Epithelial cell of prostate (primary cell): Measurements from ENCODE around the gene MSTN.
"Not testable (repeated sequence)": the region's sequence is repeated elsewhere in the genome, so short reads cannot be mapped to it uniquely, and the experiment has no call there.

ENCODE experiments used
- DNase-seq: peaks from one replicate; pipeline ENCODE4 v3.0.0-alpha.2; 2011; ENCODE audit warnings: low read depth, low spot score
- H3K27ac ChIP-seq: fragments of 450-650 bp; 2 replicates; pipeline ENCODE4 v1.5.1; 2017; ENCODE audit warnings: mild to moderate bottlenecking

Gene MSTN

DNA sequence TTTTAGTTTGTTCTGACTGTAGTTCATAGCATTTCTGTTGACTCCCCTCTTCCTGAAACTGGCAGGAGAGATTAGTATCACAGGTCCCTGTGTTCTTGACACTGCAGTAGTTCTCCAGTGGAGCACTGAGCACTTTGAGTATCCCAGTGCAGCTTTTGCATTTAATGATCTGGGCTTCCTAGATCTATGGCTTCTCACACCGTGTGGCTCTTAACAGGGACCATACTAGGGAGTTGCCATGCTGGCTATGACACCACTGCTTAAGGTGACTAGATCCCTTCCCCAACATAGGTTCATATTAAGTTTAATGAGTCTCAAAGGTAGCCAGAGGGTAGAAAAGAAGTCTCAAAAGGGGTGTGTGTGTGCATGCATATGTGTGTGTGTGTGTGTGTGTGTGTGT, 6.2 kb upstream of the MSTN start:
- DNase-seq, result no peak
- no peak overlapping the region for H3K27ac ChIP-seq

DNA sequence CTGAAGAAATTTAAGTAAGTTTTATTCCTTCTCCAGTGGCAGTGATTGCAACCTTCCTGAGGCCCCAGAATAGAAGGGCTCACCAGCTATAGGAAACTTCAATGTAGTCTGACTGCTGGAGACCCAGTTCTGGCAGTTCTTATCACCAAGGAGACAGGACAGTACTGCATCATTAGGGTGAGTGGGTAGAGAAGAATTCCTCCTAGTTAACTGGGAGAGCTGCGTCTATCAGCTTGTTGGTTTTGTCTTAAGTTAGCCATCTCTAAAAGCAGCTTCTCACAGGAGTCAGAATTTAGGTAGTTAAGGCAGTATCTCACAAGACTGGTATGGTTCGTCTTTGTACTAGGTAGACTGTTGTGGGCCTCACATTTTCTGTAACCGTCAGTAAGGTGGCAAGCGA, 3.3 kb upstream of the MSTN start:
- no peak overlapping the region for H3K27ac ChIP-seq
- no peak for DNase-seq

DNA sequence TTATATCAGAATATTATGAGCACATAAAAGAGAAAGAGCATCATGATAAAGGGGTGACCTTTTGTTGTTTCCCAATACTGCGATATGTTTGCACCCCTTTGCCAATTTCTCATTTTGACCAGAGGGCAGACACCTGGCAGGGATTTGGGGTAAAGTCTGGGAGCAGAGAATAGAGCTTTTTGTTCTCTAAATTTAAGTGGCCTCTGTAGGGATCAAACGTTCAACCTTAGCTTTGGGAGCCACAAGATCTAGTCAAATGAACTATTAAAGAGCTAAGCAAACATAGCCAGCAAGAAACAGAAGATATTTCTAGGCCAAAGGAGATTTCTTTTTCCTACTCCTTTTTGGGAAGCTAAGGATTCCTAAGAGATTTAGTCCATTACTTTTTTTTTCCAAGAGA, 1.1 kb upstream of the MSTN start:
- DNase-seq, result no peak
- no peak overlapping the region for H3K27ac ChIP-seq

DNA sequence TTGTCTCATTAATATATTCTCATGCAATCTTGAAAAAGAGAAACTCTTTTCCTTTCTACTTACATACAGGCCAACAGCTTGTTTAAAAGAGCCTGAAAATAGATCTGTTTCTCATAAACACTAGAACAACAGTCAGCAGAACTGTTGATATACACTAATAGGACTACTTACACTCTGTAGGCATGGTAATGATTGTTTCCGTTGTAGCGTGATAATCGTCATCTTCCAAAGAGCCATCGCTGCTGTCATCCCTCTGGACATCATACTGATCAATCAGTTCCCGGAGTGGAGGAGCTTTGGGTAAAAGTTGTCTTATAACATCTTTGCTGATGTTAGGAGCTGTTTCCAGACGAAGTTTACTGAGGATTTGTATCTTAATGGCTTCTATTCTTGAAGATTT, 476 bp downstream of the MSTN start:
- DNase-seq, result no peak
- no peak overlapping the region for H3K27ac ChIP-seq

DNA sequence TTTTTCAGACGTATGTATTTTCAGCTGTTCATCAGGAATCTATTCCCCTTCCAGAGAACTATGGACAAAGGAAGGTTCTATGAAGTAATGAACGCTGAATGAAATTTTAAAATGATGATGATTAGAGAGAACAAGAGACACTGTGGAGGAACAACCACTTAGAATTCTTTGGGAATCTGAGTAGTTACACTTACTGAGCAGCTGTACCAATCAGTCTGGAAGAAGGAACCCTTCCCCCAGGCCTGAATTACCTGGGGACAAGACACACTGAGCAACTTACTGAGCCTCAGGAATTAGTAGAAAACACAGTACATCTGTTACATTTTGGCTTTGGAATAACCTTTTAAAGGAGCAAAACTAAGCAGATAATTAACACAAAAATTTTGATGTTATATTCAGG, 1.9 kb downstream of the MSTN start:
- DNase-seq, result no peak
- no peak overlapping the region for H3K27ac ChIP-seq

DNA sequence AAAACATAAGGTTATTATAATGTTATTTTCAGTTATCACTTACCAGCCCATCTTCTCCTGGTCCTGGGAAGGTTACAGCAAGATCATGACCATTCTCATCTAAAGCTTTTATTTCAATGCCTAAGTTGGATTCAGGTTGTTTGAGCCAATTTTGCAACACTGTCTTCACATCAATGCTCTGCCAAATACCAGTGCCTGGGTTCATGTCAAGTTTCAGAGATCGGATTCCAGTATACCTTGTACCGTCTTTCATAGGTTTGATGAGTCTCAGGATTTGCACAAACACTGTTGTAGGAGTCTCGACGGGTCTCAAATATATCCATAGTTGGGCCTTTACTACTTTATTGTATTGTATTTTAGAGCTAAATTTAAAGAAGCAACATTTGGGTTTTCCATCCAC, 2.5 kb downstream of the MSTN start:
- DNase-seq, result no peak
- H3K27ac ChIP-seq, result no peak overlapping the region

DNA sequence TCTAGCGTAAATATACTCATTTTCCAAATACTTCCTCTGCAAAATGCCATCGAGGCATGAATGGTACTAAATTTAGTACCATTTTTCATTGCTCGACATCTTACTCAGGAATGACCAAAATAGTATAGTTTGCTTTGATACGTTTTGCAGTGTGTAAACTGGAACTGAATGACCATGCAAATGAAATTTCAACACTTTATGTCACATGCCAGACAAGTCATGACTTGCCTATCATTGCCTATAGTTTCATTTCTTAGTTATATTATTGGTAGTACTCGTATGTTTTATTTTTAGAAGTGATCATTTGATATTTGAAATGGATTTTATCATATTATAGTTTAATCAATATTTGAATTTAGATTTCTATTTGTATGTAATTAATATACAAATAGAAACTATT, 9.1 kb downstream of the MSTN start:
- DNase-seq, result no peak
- no peak overlapping the region for H3K27ac ChIP-seq

DNA sequence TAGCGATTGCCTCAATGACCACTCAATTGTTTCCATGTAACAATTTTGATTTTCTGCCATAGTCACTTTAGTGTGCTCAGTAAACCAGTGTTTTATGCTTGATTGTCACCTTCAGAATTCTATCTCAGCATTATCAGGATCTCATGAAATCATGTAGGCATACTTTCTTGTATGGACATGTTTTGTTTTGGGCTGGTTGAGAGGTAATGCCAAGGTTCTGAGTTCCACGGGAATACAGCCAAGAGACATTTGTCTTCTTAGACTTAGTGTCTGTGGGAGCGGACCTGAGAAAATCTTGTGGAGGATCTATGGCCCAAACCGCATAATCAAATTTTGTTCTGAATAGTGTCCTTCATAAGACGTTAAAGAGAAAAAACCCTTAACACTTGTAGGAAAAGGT, 10.2 kb downstream of the MSTN start:
- DNase-seq, result peak; percentile 43
- no peak overlapping the region for H3K27ac ChIP-seq

DNA sequence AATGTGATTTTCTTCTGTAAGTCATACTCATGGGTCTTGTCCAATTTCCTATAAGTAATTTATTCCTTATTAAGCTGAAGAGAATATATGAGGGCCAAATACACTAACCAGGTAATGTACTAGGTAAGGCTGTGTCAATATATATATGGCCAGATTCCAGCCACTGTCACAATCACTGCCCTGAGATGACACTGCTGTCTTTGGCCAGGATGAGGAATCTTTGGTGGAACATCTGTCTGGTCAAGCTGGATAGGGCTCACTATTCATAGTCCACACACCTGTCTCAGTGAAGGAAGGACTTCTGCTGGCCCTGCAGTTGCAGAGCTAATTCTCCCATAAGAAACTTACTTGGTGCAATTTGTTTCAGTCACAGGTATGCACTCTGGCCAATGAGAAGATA, 11.3 kb downstream of the MSTN start:
- no peak for DNase-seq
- H3K27ac ChIP-seq, result no peak overlapping the region

DNA sequence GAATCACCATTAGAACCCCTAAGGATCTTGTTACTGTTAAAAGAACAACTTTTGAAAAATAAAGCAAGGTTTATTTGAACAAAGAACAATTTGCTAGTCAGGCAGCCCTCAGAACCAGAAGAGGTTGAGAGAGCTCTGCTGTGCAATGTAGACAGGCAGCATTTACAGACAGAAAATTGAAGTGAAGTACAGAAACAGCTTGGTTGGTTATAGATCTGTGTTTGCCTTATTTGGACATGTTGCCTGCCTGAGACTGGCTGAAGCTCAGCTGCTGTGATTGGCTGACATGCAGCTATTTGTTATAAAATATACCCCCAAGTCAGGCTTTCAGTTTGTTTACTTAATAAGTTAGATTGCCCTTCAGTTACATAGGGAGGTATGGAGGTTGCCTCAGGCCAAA, 12.5 kb downstream of the MSTN start:
- H3K27ac ChIP-seq, result no peak overlapping the region
- DNase-seq, result no peak

DNA sequence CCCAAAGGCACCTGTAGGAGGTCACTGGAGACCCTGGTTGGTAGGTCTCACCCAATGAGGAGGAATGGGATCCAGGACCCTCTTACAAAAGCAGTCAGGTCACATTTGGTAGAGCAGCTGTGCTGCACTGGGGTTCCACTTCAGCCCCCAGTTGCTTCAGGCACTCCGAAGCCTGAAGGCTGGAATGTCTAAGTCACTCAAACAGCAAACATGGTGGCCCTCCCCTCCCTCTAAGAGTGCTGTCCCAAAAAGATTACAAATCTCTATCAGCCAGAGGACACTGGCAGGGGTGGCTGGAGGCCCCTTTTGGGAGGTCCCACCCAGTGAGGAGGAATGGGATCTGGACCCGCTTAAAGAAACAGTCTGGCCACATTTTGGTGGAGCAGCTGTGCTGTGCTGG, 17.7 kb downstream of the MSTN start:
- DNase-seq, result no peak
- no peak overlapping the region for H3K27ac ChIP-seq

DNA sequence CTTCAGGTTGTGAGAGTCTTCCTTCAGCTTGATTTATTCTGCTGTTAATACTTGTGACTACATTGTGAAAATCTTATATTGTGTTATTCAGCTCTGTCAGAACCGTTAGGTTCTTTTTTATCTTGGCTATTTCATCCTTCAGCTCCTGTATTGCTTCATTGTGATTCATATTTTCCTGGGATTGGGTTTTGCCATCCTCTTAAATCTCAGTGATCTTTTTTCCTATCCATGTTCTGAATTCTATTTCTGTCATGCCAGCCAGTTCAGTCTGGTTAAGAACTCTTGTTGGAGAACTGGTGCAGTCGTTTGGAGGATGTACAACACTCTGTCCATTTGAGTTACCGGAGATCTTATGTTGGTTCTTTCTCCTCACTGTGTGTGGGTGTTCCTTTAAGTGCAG, 19.1 kb downstream of the MSTN start:
- H3K27ac ChIP-seq, result no peak overlapping the region
- no peak for DNase-seq

DNA sequence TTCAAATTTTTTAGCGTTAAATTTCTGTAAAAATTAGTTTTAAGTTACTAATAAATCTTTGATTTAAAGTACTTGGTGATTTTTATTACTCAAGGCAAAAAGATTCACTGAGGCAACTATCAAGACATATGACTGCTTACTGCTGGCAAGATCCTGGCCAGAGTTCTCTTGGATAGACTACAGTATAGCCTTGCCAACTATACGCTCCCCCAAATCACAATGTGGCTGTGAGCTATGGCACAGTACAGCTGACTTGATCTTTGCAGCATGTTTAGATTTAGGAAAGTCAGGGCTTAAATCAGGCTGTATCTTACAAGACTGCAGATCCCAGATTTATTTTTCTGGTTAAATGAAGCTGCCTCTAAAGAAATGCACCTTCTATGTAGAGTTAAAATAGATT, 26.5 kb downstream of the MSTN start:
- H3K27ac ChIP-seq, result no peak overlapping the region
- no peak for DNase-seq

DNA sequence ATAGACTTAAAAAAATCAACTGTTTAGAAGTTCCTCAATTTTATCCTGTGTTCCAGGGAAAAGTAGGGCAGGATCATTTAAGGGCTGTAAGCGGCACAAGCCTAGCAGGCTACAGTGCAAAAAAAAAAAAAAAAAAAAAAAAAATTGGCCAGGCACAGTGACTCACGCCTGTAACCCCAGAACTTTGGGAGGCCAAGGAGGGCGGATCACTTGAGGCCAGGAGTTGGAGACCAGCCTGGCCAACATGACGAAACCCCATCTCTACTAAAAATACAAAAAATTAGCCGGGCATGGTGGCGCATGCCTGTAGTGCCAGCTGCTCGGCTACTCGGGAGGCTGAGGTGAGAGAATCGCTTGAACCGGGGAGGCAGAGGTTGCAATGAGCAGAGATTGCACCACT, 28.1 kb downstream of the MSTN start:
- not testable (repeated sequence) for H3K27ac ChIP-seq, DNase-seq

DNA sequence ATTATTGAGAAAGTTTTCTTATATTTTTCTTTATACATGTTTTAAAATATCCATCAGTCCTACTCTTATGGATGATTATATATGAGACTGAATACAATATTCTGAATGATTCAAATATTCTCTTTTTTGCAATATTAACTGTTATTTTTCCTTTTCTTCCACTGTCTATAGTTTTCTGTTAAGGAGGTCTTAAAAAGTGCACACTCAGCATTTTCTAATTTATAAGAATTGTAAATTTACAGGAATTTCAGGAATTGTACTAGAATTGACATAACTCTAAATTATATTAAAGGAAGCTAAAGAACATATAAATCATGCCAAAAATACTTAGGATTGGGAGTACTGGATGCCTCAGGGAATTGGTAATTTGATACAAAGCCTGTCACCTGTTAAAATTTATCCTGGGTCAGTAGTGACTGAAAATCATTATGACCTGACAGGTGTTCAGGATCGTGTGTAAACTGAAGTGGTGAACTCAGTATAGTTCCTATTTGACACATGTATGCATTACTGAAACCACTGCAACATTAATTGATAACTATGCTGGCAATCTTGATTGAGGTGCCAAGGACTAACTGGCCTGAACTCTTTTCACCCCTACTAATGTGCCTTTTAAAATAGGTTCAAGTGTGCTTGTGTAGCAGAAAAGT, 30.4 kb downstream of the MSTN start:
- DNase-seq, result no peak

DNA sequence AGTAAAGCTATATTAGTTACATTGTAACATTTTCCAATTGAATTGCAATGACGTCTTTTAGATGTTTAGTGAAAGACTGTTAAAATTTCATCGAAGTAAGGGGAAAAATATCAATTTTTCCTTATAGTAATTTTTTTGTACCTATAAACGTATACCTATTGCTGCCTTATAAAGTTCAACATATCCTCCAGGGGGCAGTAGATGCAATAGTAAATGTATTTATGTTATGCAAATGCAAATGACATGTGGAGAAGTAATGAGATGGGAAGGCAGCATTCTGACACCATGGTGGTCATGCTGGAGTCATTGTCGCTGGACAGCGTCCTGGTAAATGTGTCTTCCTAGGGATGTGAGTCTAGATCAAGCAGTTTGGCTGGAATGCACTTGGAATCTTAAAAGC, 38.7 kb downstream of the MSTN start:
- peak; percentile 3 for DNase-seq
- no peak overlapping the region for H3K27ac ChIP-seq

More for the DNA sequence above, 30.4 kb downstream of the MSTN start:
- no peak overlapping the region for H3K27ac ChIP-seq

DNA sequence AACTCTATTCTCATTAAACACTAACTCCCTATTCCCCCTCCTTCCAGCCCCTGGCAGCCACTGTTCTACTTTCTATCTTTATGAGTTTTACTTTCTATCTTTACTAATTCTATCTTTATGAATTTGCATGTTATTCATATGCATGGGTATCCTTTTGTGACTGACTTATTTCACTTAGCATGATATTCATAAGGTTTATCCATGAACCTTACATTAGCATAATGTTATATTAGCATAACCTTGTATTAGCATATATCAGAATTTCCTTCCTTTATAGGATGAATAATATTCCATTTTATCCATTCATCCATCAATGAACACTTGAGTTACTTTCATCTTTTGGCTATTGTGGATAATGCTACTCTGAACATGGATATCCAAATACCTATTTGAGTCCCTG, 41.8 kb downstream of the MSTN start:
- no peak for DNase-seq
- H3K27ac ChIP-seq, result no peak overlapping the region

DNA sequence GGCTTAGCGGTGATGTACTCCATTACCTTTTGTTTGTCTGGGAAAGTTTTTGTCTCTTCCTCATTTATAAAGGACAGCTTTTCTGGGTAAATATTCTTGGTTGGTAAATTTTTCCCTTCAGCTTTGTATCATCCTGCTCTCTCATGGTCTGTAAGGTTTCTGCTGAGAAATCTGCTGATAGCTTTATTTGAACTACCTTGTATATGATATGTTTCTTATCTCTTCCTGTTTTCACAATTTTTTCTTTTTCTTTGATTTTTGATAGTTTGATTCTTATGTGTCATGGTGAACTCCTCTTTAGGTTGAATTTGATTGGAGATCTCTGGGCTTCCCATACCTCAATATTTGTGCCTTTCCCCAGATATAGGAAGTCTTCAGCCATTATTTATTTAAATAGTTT, 44.7 kb downstream of the MSTN start:
- DNase-seq, result no peak
- H3K27ac ChIP-seq, result no peak overlapping the region

DNA sequence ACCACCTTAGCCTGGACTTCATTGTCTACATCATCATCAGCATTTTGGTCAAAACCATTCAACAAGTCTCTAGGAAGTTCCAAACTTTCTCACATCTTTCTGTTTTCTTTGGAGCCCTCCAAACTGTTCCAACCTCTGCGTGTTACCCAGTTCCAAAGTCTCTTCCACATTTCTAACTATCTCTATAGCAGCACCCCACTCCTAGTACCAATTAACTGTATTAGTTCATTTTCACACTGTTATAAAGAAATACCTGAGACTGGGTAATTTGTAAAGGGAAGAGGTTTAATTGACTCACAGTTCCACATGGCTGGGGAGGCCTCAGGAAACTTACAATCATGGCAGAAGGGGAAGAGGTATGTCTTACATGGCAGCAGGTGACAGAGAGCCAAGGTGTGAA, 46.6 kb downstream of the MSTN start:
- H3K27ac ChIP-seq, DNase-seq: not testable (repeated sequence)
